B cell (primary cell): ENCODE data around the gene PDZD8. TPM values are rescaled to one million over a fixed set of nuclear protein-coding genes. Genes with fewer than 3 reads are reported as not detected.

Source experiments
- ATAC-seq: fragments of 200-7000 bp; cut with Tn5 transposase; one replicate; pipeline ENCODE4 v1.10.0; 2021; ENCODE audit warnings: low read depth, mild to moderate bottlenecking, moderate number of reproducible peaks, moderate library complexity
- CTCF ChIA-PET: fragments of 350-600 bp; sonication (Branson Sonifier 250); formaldehyde crosslinking; loops from one replicate; lab custom pipeline; 2021; ENCODE audit warnings: antibody characterized with exemption, inconsistent platforms; lab: Charles Lee
- POLR2A ChIA-PET: fragments of 350-600 bp; sonication (Branson Sonifier 250); formaldehyde crosslinking; loops from one replicate; lab custom pipeline; 2021; ENCODE audit warnings: antibody characterized with exemption; lab: Charles Lee
- DNase-seq: peaks from one replicate; pipeline ENCODE4 v3.0.0; 2013
- H2AFZ ChIP-seq: 2 replicates; pipeline ENCODE4 v1.6.1; 2012; ENCODE audit warnings: mild to moderate bottlenecking, low read depth, low read length; ENCODE audit not compliant: insufficient read depth, poor library complexity, severe bottlenecking
- H3K27ac ChIP-seq, 2 donors: 1 replicate in 1 of 2; 2 replicates in 1 of 2; pipeline ENCODE4 v1.5.1; 2012 to 2013; ENCODE audit warnings: low read length in 2 of 2, mild to moderate bottlenecking in 2 of 2, moderate library complexity in 1 of 2
- H3K27me3 ChIP-seq, 4 experiments: fragments of 200-600 bp in 1 of 4; sonication (generic) in 1 of 4; replicated peaks in 1 of 4; 1 replicate in 2 of 4; 2 replicates in 2 of 4; pipeline versions ENCODE4 v1.6.1 to v1.7.0; 2013 to 2016; ENCODE audit warnings: low read length in 3 of 4, mild to moderate bottlenecking in 2 of 4, mixed read lengths in 1 of 4, moderate library complexity in 1 of 4; ENCODE audit not compliant: insufficient read depth in 4 of 4, control insufficient read depth in 3 of 4; ENCODE audit errors: control extremely low read depth in 1 of 4
- H3K36me3 ChIP-seq, 2 experiments: replicated peaks in 1 of 2; 1 replicate in 1 of 2; 2 replicates in 1 of 2; pipeline versions ENCODE4 v1.6.1 to v1.7.1; 2013; ENCODE audit warnings: low read length in 1 of 2; ENCODE audit not compliant: insufficient read depth in 2 of 2, control insufficient read depth in 1 of 2; ENCODE audit errors: control extremely low read depth in 1 of 2, extremely low read depth in 1 of 2
- H3K4me1 ChIP-seq, 2 donors: fragments of 200-600 bp in 1 of 2; sonication (generic) in 1 of 2; 1 replicate in 1 of 2; 2 replicates in 1 of 2; pipeline versions ENCODE4 v1.5.1 to v1.6.1; 2013 to 2017; ENCODE audit warnings: low read length in 2 of 2; ENCODE audit not compliant: control insufficient read depth in 2 of 2, insufficient read depth in 2 of 2
- H3K4me2 ChIP-seq: replicated peaks from 2 replicates; pipeline ENCODE3; 2012; ENCODE audit warnings: mild to moderate bottlenecking, low read depth, low read length; ENCODE audit not compliant: poor library complexity, severe bottlenecking
- H3K4me3 ChIP-seq, 5 experiments: fragments of 200-600 bp in 1 of 5; sonication (generic) in 1 of 5; 1 replicate in 3 of 5; 2 replicates in 2 of 5; pipeline versions ENCODE4 v1.5.1 to v1.7.0; 2011 to 2016; ENCODE audit warnings: low read length in 4 of 5, mild to moderate bottlenecking in 4 of 5, low read depth in 2 of 5, control low read depth in 1 of 5, moderate library complexity in 1 of 5; ENCODE audit not compliant: insufficient read depth in 1 of 5; ENCODE audit errors: control extremely low read depth in 1 of 5, extremely low read depth in 1 of 5
- H3K79me2 ChIP-seq: fragments of 200-600 bp; sonication (generic); one replicate; pipeline ENCODE4 v1.6.0; 2016; ENCODE audit warnings: low read length; ENCODE audit not compliant: control insufficient read depth, insufficient read depth
- H3K9ac ChIP-seq: fragments of 200-600 bp; sonication (generic); 2 replicates; pipeline ENCODE4 v1.6.1; 2017; ENCODE audit warnings: mild to moderate bottlenecking, low read length, moderate library complexity
- H3K9me3 ChIP-seq, 3 donors: one replicate each; pipeline versions ENCODE4 v1.6.1 to v1.7.1; 2013; ENCODE audit warnings: low read length in 2 of 3; ENCODE audit not compliant: control insufficient read depth in 2 of 3, insufficient read depth in 1 of 3; ENCODE audit errors: control extremely low read depth in 1 of 3
- H4K20me1 ChIP-seq: 2 replicates; pipeline ENCODE4 v1.6.0; 2012; ENCODE audit warnings: mild to moderate bottlenecking, low read length; ENCODE audit not compliant: insufficient read depth, control insufficient read depth, poor library complexity, severe bottlenecking
- H3K27ac Mint-ChIP-seq: one replicate; pipeline ENCODE4 v1.8.0; 2021; ENCODE audit warnings: mixed read lengths
- H3K27me3 Mint-ChIP-seq: one replicate; pipeline ENCODE4 v1.8.0; 2021; ENCODE audit warnings: mixed read lengths
- H3K4me1 Mint-ChIP-seq: one replicate; pipeline ENCODE4 v1.8.0; 2021; ENCODE audit warnings: mixed read lengths
- H3K4me3 Mint-ChIP-seq: one replicate; pipeline ENCODE4 v1.8.0; 2021; ENCODE audit warnings: mixed read lengths
- H3K9me3 Mint-ChIP-seq: one replicate; pipeline ENCODE4 v1.8.0; 2022; ENCODE audit warnings: mixed read lengths; ENCODE audit not compliant: insufficient read depth
- EZH2 ChIP-seq: IDR thresholded peaks from 2 replicates; pipeline ENCODE4 v1.6.1; 2012; ENCODE audit warnings: borderline replicate concordance, low read depth, mild to moderate bottlenecking, moderate library complexity, low read length; ENCODE audit not compliant: insufficient read depth, poor library complexity, severe bottlenecking
- WGBS: methylation state at CpG from one replicate; pipeline ENCODE4 v1.1.5; 2013; ENCODE audit warnings: missing lambda C conversion rate; ENCODE audit not compliant: insufficient coverage; 5-methylcytosine and 5-hydroxymethylcytosine counted together
- intact Hi-C: fragments of 100-400 bp; cut with micrococcal nuclease; formaldehyde crosslinking; loops from one replicate; pipeline ENCODE4 v1.10.0; 2022
- polyA plus RNA-seq: library from polyadenylated mRNA; depleted of rRNA; stranded (reverse); fragments of >200 nt; gene quantifications from 2 replicates; pipeline ENCODE4 v1.2.3, GENCODE V29; 2012
- total RNA-seq, 2 donors: library from RNA; stranded (reverse); fragments of 120-200 nt in 1 of 2; gene quantifications; 1 replicate in 1 of 2; 2 replicates in 1 of 2; pipeline versions ENCODE4 v1.2.3 to v1.2.4, GENCODE V29; 2013 to 2022
- TF ChIP-seq, protein P1 (sequence below): fragments of 200-600 bp; IDR thresholded peaks from one replicate; pipeline ENCODE4 v1.8.0; 2022; ENCODE audit warnings: antibody characterized with exemption, mild to moderate bottlenecking

PDZD8 gene
- total and polyA plus RNA-seq, 2 donors (not counting 1 experiment from before 2014, with no cell fraction given): 4.9 to 13.2 TPM

DNA sequence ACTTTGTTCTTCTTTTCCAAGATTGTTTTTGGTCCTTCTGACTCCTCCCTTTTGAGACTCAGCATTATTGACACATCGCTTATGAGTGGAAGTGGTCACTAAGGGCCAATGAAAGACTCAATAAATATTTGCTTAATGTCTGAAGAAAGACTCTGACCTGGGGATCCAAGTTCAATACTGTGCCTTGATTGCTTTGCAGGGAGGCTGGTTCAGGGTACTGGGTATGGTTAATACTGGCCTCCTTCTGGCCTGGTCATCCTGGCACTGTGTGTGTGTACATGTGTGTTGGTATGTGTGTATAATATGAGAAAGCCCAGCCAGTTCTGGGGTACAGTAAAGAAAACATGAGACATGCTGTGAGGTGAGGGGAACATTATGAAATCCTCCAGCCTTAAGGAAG is 7.6 kb upstream of the PDZD8 start:
- no peak overlapping the region for H3K9ac ChIP-seq
- peaks cover 0 to 21% (median 15%) of the 10 kb centered on the region in 4 experiments for H3K27me3 ChIP-seq
- ChIA-PET POLR2A (no interaction called here), CTCF (no interaction called here)
- H3K27ac ChIP-seq: no peak overlapping the region
- no peaks in the 10 kb centered on the region for H4K20me1 ChIP-seq
- Mint-ChIP-seq H3K9me3 (no peaks in the 10 kb centered on the region), H3K4me1 (no peaks in the 10 kb centered on the region), H3K27ac (no peak overlapping the region), H3K27me3 (peaks cover 57% of the 10 kb centered on the region), H3K4me3 (no peak overlapping the region)
- H2AFZ ChIP-seq: no peak overlapping the region
- H3K4me2 ChIP-seq: no peak overlapping the region
- WGBS: no CpG with 5 or more reads among the region's 1 CpG
- no peak overlapping the region for H3K4me3 ChIP-seq
- no peaks in the 10 kb centered on the region for H3K79me2 ChIP-seq
- H3K4me1 ChIP-seq: no peaks in the 10 kb centered on the region
- no peaks in the 10 kb centered on the region for H3K9me3 ChIP-seq
- H3K36me3 ChIP-seq: no peaks in the 10 kb centered on the region
- ATAC-seq (no peak), DNase-seq (no peak)
- TF ChIP-seq EZH2: no peak
- TF ChIP-seq, protein P1, sequence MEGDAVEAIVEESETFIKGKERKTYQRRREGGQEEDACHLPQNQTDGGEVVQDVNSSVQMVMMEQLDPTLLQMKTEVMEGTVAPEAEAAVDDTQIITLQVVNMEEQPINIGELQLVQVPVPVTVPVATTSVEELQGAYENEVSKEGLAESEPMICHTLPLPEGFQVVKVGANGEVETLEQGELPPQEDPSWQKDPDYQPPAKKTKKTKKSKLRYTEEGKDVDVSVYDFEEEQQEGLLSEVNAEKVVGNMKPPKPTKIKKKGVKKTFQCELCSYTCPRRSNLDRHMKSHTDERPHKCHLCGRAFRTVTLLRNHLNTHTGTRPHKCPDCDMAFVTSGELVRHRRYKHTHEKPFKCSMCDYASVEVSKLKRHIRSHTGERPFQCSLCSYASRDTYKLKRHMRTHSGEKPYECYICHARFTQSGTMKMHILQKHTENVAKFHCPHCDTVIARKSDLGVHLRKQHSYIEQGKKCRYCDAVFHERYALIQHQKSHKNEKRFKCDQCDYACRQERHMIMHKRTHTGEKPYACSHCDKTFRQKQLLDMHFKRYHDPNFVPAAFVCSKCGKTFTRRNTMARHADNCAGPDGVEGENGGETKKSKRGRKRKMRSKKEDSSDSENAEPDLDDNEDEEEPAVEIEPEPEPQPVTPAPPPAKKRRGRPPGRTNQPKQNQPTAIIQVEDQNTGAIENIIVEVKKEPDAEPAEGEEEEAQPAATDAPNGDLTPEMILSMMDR: no peak
- intact Hi-C loops: no loop called here

- ATAC-seq: peak; percentile 40
- Histone ChIP-seq H3K4me3 (peak overlapping the region; percentile 76 to 99 (median 90)), H3K4me2 (peak overlapping the region; percentile 92), H4K20me1 (peaks cover 25% of the 10 kb centered on the region), H3K9ac (peak overlapping the region; percentile 92), H3K27ac (peak overlapping the region; percentile 46 to 80), H3K4me1 (peaks cover 17 to 24% of the 10 kb centered on the region in 2 donors), H3K36me3 (no peaks in the 10 kb centered on the region), H3K79me2 (peaks cover 53% of the 10 kb centered on the region), H2AFZ (peak overlapping the region; percentile 98), H3K9me3 (no peaks in the 10 kb centered on the region), H3K27me3 (peaks cover 0 to 23% (median 4%) of the 10 kb centered on the region in 4 experiments)
- DNase-seq: peak; percentile 53
- Mint-ChIP-seq H3K27ac (peak overlapping the region; percentile 91), H3K4me1 (peaks cover 35% of the 10 kb centered on the region), H3K9me3 (no peaks in the 10 kb centered on the region), H3K27me3 (peaks cover 17% of the 10 kb centered on the region), H3K4me3 (peak overlapping the region; percentile 97)
- ChIA-PET POLR2A (no interaction called here), CTCF (no interaction called here)
- intact Hi-C loops: loop anchor here (1.0 to 10.0 kb wide), 5 partner anchors 157 to 1380 kb away; partner anchors contain the start of genes CACUL1, ENO4, FAM204A and HSPA12A
- TF ChIP-seq, protein P1: no peak
- no peak for TF ChIP-seq EZH2
- under 1% methylated on average over 92 of the region's 92 CpGs for WGBS
These were observed 507 bp downstream of the PDZD8 start for GRCh38 chr10:117374506-117375359.
